Stimulated activated CD4-positive, alpha-beta T cell treated with anti-CD3 and anti-CD28 coated beads, Interleukin-1b, Interleukin-23, amount 100 ng/mL, for 48 hours (primary cell): ENCODE measurements around the gene CD28.
"Not testable (repeated sequence)": the region's sequence is repeated elsewhere in the genome, so short reads cannot be mapped to it uniquely, and the experiment has no call there.

ENCODE experiments used
- DNase-seq: peaks from one replicate; pipeline ENCODE4 v3.0.0-alpha.2; 2020

Gene CD28

GRCh38 chr2:203785391-203786110 is 79.1 kb downstream of the CD28 start:
- not testable (repeated sequence) for DNase-seq

GRCh38 chr2:203786549-203787351 is 80.3 kb downstream of the CD28 start:
- DNase-seq = no peak

GRCh38 chr2:203787979-203788378 is 81.5 kb downstream of the CD28 start:
- no peak for DNase-seq
